Astrocyte (in vitro differentiated cells and primary cell): ENCODE measurements around the gene JOSD2. TPM values are rescaled to one million over a fixed set of nuclear protein-coding genes. Genes with fewer than 3 reads are reported as not detected.

Experiments
- DNase-seq: peaks from one replicate; pipeline ENCODE4 v3.0.0-alpha.2; 2010; ENCODE audit warnings: low read depth
- FAIRE-seq: peaks from 2 replicates; lab custom pipeline; 2011; peaks lifted over from hg19 to GRCh38; lab: Jason Lieb, UNC
- H2AFZ ChIP-seq: 2 replicates; pipeline ENCODE4 v1.6.0; 2012; ENCODE audit warnings: low read depth, low read length, inconsistent platforms
- H3K27ac ChIP-seq: 2 replicates; pipeline ENCODE4 v1.5.1; 2011; ENCODE audit warnings: low read depth, low read length, inconsistent platforms
- H3K27me3 ChIP-seq: 2 replicates; pipeline ENCODE4 v1.6.0; 2011; ENCODE audit warnings: low read length, inconsistent platforms; ENCODE audit not compliant: insufficient read depth
- H3K36me3 ChIP-seq: 2 replicates; pipeline ENCODE4 v1.5.1; 2011; ENCODE audit warnings: low read length, inconsistent platforms; ENCODE audit not compliant: insufficient read depth
- H3K4me1 ChIP-seq: 2 replicates; pipeline ENCODE4 v1.5.1; 2011; ENCODE audit warnings: low read length, inconsistent platforms; ENCODE audit not compliant: insufficient read depth
- H3K4me2 ChIP-seq: 2 replicates; pipeline ENCODE4 v1.6.0; 2012; ENCODE audit warnings: low read length, inconsistent platforms
- H3K4me3 ChIP-seq: 2 replicates; pipeline ENCODE4 v1.5.1; 2011; ENCODE audit warnings: low read depth, mild to moderate bottlenecking, low read length, inconsistent platforms; ENCODE audit not compliant: insufficient read depth
- H3K79me2 ChIP-seq: 2 replicates; pipeline ENCODE4 v1.6.0; 2012; ENCODE audit warnings: mild to moderate bottlenecking, low read length, inconsistent platforms; ENCODE audit not compliant: insufficient read depth
- H3K9ac ChIP-seq: 2 replicates; pipeline ENCODE4 v1.6.0; 2012; ENCODE audit warnings: mild to moderate bottlenecking, low read length, inconsistent platforms
- H3K9me3 ChIP-seq: 2 replicates; pipeline ENCODE4 v1.5.1; 2012; ENCODE audit warnings: low read depth, mild to moderate bottlenecking, low read length, inconsistent platforms; ENCODE audit not compliant: insufficient read depth
- H4K20me1 ChIP-seq: 2 replicates; pipeline ENCODE4 v1.6.0; 2012; ENCODE audit warnings: low read length, inconsistent platforms; ENCODE audit not compliant: insufficient read depth
- H3K27ac Mint-ChIP-seq: one replicate; pipeline ENCODE4 v1.8.0; 2021; ENCODE audit warnings: mild to moderate bottlenecking, mixed read lengths; ENCODE audit not compliant: unreplicated experiment
- H3K27me3 Mint-ChIP-seq: one replicate; pipeline ENCODE4 v1.8.0; 2021; ENCODE audit warnings: low read depth, mixed read lengths; ENCODE audit not compliant: unreplicated experiment
- H3K36me3 Mint-ChIP-seq: one replicate; pipeline ENCODE4 v1.8.0; 2021; ENCODE audit warnings: low read depth, mixed read lengths; ENCODE audit not compliant: unreplicated experiment
- H3K4me1 Mint-ChIP-seq: one replicate; pipeline ENCODE4 v1.8.0; 2021; ENCODE audit warnings: low read depth, mixed read lengths; ENCODE audit not compliant: unreplicated experiment
- H3K4me3 Mint-ChIP-seq: one replicate; pipeline ENCODE4 v1.8.0; 2021; ENCODE audit warnings: mild to moderate bottlenecking, moderate library complexity, mixed read lengths; ENCODE audit not compliant: unreplicated experiment
- H3K9me3 Mint-ChIP-seq: one replicate; pipeline ENCODE4 v1.8.0; 2021; ENCODE audit warnings: mild to moderate bottlenecking, mixed read lengths; ENCODE audit not compliant: unreplicated experiment
- CTCF ChIP-seq: IDR thresholded peaks from 2 replicates; pipeline ENCODE4 v1.5.1; 2011; ENCODE audit warnings: low read depth, mild to moderate bottlenecking, inconsistent platforms, low read length, moderate library complexity; ENCODE audit not compliant: insufficient read depth
- EZH2 ChIP-seq: IDR thresholded peaks from 2 replicates; pipeline ENCODE4 v1.6.1; 2012; ENCODE audit warnings: mild to moderate bottlenecking, low read length, inconsistent platforms; ENCODE audit not compliant: insufficient read depth
- total RNA-seq: library from RNA; stranded (reverse); gene quantifications from 2 replicates; pipeline ENCODE4 v1.2.1, GENCODE V29; 2021

JOSD2 gene
- total RNA-seq, 1 donor from 2014 or later: not detected

- Mint-ChIP-seq H3K27ac (no peak overlapping the region), H3K27me3 (no peaks in the 10 kb centered on the region), H3K4me1 (no peaks in the 10 kb centered on the region), H3K9me3 (peaks cover 33% of the 10 kb centered on the region), H3K4me3 (no peak overlapping the region), H3K36me3 (no peaks in the 10 kb centered on the region)
- DNase-seq (no peak), FAIRE-seq (no peak)
- H4K20me1 ChIP-seq: no peaks in the 10 kb centered on the region
- no peaks in the 10 kb centered on the region for H3K9me3 ChIP-seq
- H3K36me3 ChIP-seq: no peaks in the 10 kb centered on the region
- peak overlapping the region; percentile 70 for H3K4me2 ChIP-seq
- no peaks in the 10 kb centered on the region for H3K4me1 ChIP-seq
- H3K79me2 ChIP-seq: no peaks in the 10 kb centered on the region
- no peak overlapping the region for H2AFZ ChIP-seq
- no peak for TF ChIP-seq EZH2
- no peak for TF ChIP-seq CTCF
- peaks cover 3% of the 10 kb centered on the region for H3K27me3 ChIP-seq
- H3K27ac ChIP-seq: no peak overlapping the region
- H3K9ac ChIP-seq: no peak overlapping the region
- no peak overlapping the region for H3K4me3 ChIP-seq
These were observed 39.1 kb upstream of the JOSD2 start for GRCh38 chr19:50549927-50550593.

GRCh38 chr19:50549059-50549926 lies 38.3 kb upstream of the JOSD2 start:
- no peak overlapping the region for H2AFZ ChIP-seq
- H3K9me3 ChIP-seq: no peaks in the 10 kb centered on the region
- H3K4me1 ChIP-seq: no peaks in the 10 kb centered on the region
- H3K9me3 Mint-ChIP-seq: peaks cover 29% of the 10 kb centered on the region
- H3K4me2 ChIP-seq: no peak overlapping the region
- no peaks in the 10 kb centered on the region for H3K4me1 Mint-ChIP-seq
- FAIRE-seq: no peak
- H3K27me3 ChIP-seq: peaks cover 3% of the 10 kb centered on the region
- no peaks in the 10 kb centered on the region for H3K79me2 ChIP-seq
- H3K4me3 ChIP-seq: no peak overlapping the region
- no peak for DNase-seq
- H3K27ac Mint-ChIP-seq: no peak overlapping the region
- no peaks in the 10 kb centered on the region for H3K27me3 Mint-ChIP-seq
- TF ChIP-seq EZH2 (no peak), CTCF (no peak)
- H3K36me3 Mint-ChIP-seq: no peaks in the 10 kb centered on the region
- no peak overlapping the region for H3K27ac ChIP-seq
- H3K4me3 Mint-ChIP-seq: no peak overlapping the region
- no peaks in the 10 kb centered on the region for H3K36me3 ChIP-seq
- H3K9ac ChIP-seq: no peak overlapping the region
- no peaks in the 10 kb centered on the region for H4K20me1 ChIP-seq
